H9 (cell line): Measurements from ENCODE around the gene RARB. TPM values are rescaled to one million over a fixed set of nuclear protein-coding genes. Genes with fewer than 3 reads are reported as not detected.

Experiments used
- DNase-seq: peaks from one replicate; pipeline ENCODE4 v3.0.0-alpha.2; 2017
- H2AFZ ChIP-seq: one replicate; pipeline ENCODE4 v1.6.1; 2013; ENCODE audit warnings: mild to moderate bottlenecking, low read length, control low read depth, moderate library complexity
- H2AK5ac ChIP-seq: 2 replicates; pipeline ENCODE4 v1.6.1; 2013; ENCODE audit warnings: low read length, control low read depth, mixed read lengths; ENCODE audit not compliant: insufficient read length
- H2BK120ac ChIP-seq: one replicate; pipeline ENCODE4 v1.6.1; 2013; ENCODE audit warnings: low read depth, mild to moderate bottlenecking, low read length, control low read depth, inconsistent platforms; ENCODE audit not compliant: poor library complexity, severe bottlenecking
- H2BK12ac ChIP-seq: 2 replicates; pipeline ENCODE4 v1.6.1; 2013; ENCODE audit warnings: low read length, control low read depth, mixed read lengths, low read depth; ENCODE audit not compliant: insufficient read length
- H2BK15ac ChIP-seq: 2 replicates; pipeline ENCODE4 v1.6.1; 2013; ENCODE audit warnings: low read depth, low read length, control low read depth
- H2BK20ac ChIP-seq: one replicate; pipeline ENCODE4 v1.6.1; 2013; ENCODE audit warnings: low read depth, mild to moderate bottlenecking, low read length, control low read depth, inconsistent platforms; ENCODE audit not compliant: poor library complexity, severe bottlenecking
- H2BK5ac ChIP-seq: 2 replicates; pipeline ENCODE4 v1.6.1; 2013; ENCODE audit warnings: low read length, control low read depth, mixed read lengths; ENCODE audit not compliant: insufficient read length
- H3K14ac ChIP-seq: 2 replicates; pipeline ENCODE4 v1.6.1; 2013; ENCODE audit warnings: low read length, control low read depth; ENCODE audit not compliant: insufficient read depth
- H3K18ac ChIP-seq: 2 replicates; pipeline ENCODE4 v1.6.1; 2013; ENCODE audit warnings: low read depth, mild to moderate bottlenecking, mixed read lengths, low read length, control low read depth; ENCODE audit not compliant: insufficient read length
- H3K23ac ChIP-seq: 2 replicates; pipeline ENCODE4 v1.6.1; 2013; ENCODE audit warnings: low read length, control low read depth, mixed read lengths, low read depth; ENCODE audit not compliant: insufficient read length
- H3K23me2 ChIP-seq: 2 replicates; pipeline ENCODE4 v1.6.1; 2013; ENCODE audit warnings: low read depth, mild to moderate bottlenecking, mixed read lengths, low read length, control low read depth; ENCODE audit not compliant: insufficient read length, poor library complexity, severe bottlenecking
- H3K27ac ChIP-seq: 2 replicates; pipeline ENCODE4 v1.5.1; 2013; ENCODE audit warnings: low read length, control low read depth, mixed read lengths, low read depth; ENCODE audit not compliant: insufficient read length
- H3K27me3 ChIP-seq: 2 replicates; pipeline ENCODE4 v1.6.1; 2013; ENCODE audit warnings: low read length, control low read depth, inconsistent platforms; ENCODE audit not compliant: insufficient read depth
- H3K4ac ChIP-seq: 2 replicates; pipeline ENCODE4 v1.6.1; 2013; ENCODE audit warnings: low read depth, mild to moderate bottlenecking, control low read depth, inconsistent platforms, low read length, moderate library complexity
- H3K4me1 ChIP-seq: 2 replicates; pipeline ENCODE4 v1.6.1; 2013; ENCODE audit warnings: low read length, control low read depth, inconsistent platforms; ENCODE audit not compliant: insufficient read depth
- H3K4me2 ChIP-seq: 2 replicates; pipeline ENCODE4 v1.6.1; 2013; ENCODE audit warnings: low read length, control low read depth, mixed read lengths; ENCODE audit not compliant: insufficient read length, insufficient read depth
- H3K56ac ChIP-seq: 2 replicates; pipeline ENCODE4 v1.6.1; 2013; ENCODE audit warnings: low read depth, mild to moderate bottlenecking, mixed read lengths, low read length, control low read depth; ENCODE audit not compliant: insufficient read length
- H3K79me1 ChIP-seq: 2 replicates; pipeline ENCODE4 v1.6.1; 2013; ENCODE audit warnings: low read depth, mild to moderate bottlenecking, moderate library complexity, low read length, control low read depth, inconsistent platforms; ENCODE audit not compliant: insufficient read depth, poor library complexity, severe bottlenecking
- H3K79me2 ChIP-seq: 2 replicates; pipeline ENCODE4 v1.6.1; 2013; ENCODE audit warnings: low read length, control low read depth, inconsistent platforms; ENCODE audit not compliant: insufficient read depth
- H3K9ac ChIP-seq: 2 replicates; pipeline ENCODE4 v1.6.1; 2013; ENCODE audit warnings: low read length, control low read depth, mixed read lengths; ENCODE audit not compliant: insufficient read length; ENCODE audit errors: extremely low read depth
- H3K9me3 ChIP-seq: one replicate; pipeline ENCODE4 v1.6.1; 2013; ENCODE audit warnings: low read depth, low read length, inconsistent platforms; ENCODE audit not compliant: control insufficient read depth
- H3T11ph ChIP-seq: one replicate; pipeline ENCODE4 v1.6.1; 2013; ENCODE audit warnings: mild to moderate bottlenecking, low read length, control low read depth, inconsistent platforms
- H4K20me1 ChIP-seq: one replicate; pipeline ENCODE4 v1.6.1; 2013; ENCODE audit not compliant: control insufficient read depth, insufficient read length, insufficient read depth
- H4K5ac ChIP-seq: 2 replicates; pipeline ENCODE4 v1.6.1; 2013; ENCODE audit warnings: low read depth, mild to moderate bottlenecking, mixed read lengths, low read length, control low read depth; ENCODE audit not compliant: insufficient read length
- H4K8ac ChIP-seq: replicated peaks from 2 replicates; pipeline ENCODE4 v1.6.1; 2013; ENCODE audit warnings: low read length, control low read depth, mixed read lengths, low read depth; ENCODE audit not compliant: insufficient read length
- H4K91ac ChIP-seq: 2 replicates; pipeline ENCODE4 v1.6.1; 2013; ENCODE audit warnings: low read depth, mild to moderate bottlenecking, moderate library complexity, mixed read lengths, low read length, control low read depth; ENCODE audit not compliant: insufficient read length
- H3K27ac Mint-ChIP-seq, 3 experiments: 2 replicates in 2 of 3; 3 replicates in 1 of 3; pipeline ENCODE4 v1.8.0; 2020 to 2021; ENCODE audit warnings: mixed read lengths in 3 of 3, mild to moderate bottlenecking in 1 of 3, moderate library complexity in 1 of 3
- H3K27me3 Mint-ChIP-seq: 2 replicates; pipeline ENCODE4 v1.8.0; 2021; ENCODE audit warnings: low read depth, mild to moderate bottlenecking, moderate library complexity, mixed read lengths
- H3K36me3 Mint-ChIP-seq, 3 experiments: 2 replicates in 2 of 3; 3 replicates in 1 of 3; pipeline ENCODE4 v1.8.0; 2020 to 2021; ENCODE audit warnings: low read depth in 3 of 3, mixed read lengths in 3 of 3; ENCODE audit not compliant: insufficient read depth in 1 of 3
- H3K4me1 Mint-ChIP-seq, 2 experiments: 2 replicates each; pipeline ENCODE4 v1.8.0; 2020; ENCODE audit warnings: mixed read lengths in 2 of 2
- H3K4me3 Mint-ChIP-seq, 2 experiments: 2 replicates in 1 of 2; 3 replicates in 1 of 2; pipeline ENCODE4 v1.8.0; 2020 to 2021; ENCODE audit warnings: mild to moderate bottlenecking in 2 of 2, mixed read lengths in 2 of 2, moderate library complexity in 1 of 2
- H3K9me3 Mint-ChIP-seq, 2 experiments: 2 replicates in 1 of 2; 3 replicates in 1 of 2; pipeline ENCODE4 v1.8.0; 2020; ENCODE audit warnings: mild to moderate bottlenecking in 2 of 2, mixed read lengths in 2 of 2, moderate library complexity in 1 of 2
- WGBS: extraction: QIAGEN DNeasy Blood & Tissue Kit; methylation state at CpG from one replicate; pipeline ENCODE4 v1.1.7; 2013; ENCODE audit warnings: missing lambda C conversion rate, low lambda C conversion rate, mixed read lengths; ENCODE audit not compliant: insufficient read length; ENCODE audit errors: extremely low coverage; 5-methylcytosine and 5-hydroxymethylcytosine counted together
- total RNA-seq: library from RNA; stranded (reverse); gene quantifications from 2 replicates; pipeline ENCODE4 v1.2.1, GENCODE V29; 2021
- TF ChIP-seq, protein P1 (sequence below): fragments of 200-600 bp; sonication (generic); conservative IDR thresholded peaks from 3 replicates; pipeline ENCODE4 v1.8.0; 2021; ENCODE audit warnings: antibody characterized with exemption, mild to moderate bottlenecking

The RARB gene
- total RNA-seq, 1 experiment from 2014 or later = 0.22 TPM

GRCh38 chr3:25508433-25508832, 80.4 kb downstream of the RARB start:
- H2BK5ac ChIP-seq = no peak overlapping the region
- H3K23ac ChIP-seq = no peak overlapping the region
- no peak overlapping the region for H3K9ac ChIP-seq
- no peak overlapping the region for H2AFZ ChIP-seq
- H3K36me3 Mint-ChIP-seq = no peaks in the 10 kb centered on the region
- no peak overlapping the region for H4K91ac ChIP-seq
- no peak for DNase-seq
- no peak overlapping the region for H2BK20ac ChIP-seq
- no peak overlapping the region for H2BK15ac ChIP-seq
- H2BK12ac ChIP-seq = no peak overlapping the region
- no peaks in the 10 kb centered on the region for H3K79me1 ChIP-seq
- no peak overlapping the region for H2BK120ac ChIP-seq
- no peaks in the 10 kb centered on the region for H3K4me1 ChIP-seq
- no peaks in the 10 kb centered on the region for H3K23me2 ChIP-seq
- H4K20me1 ChIP-seq = no peaks in the 10 kb centered on the region
- no peak overlapping the region for H4K8ac ChIP-seq
- no peak overlapping the region for H3K14ac ChIP-seq
- no peak overlapping the region for H3K4me3 Mint-ChIP-seq
- H3K4ac ChIP-seq = no peak overlapping the region
- H3K56ac ChIP-seq = no peak overlapping the region
- WGBS = no CpG with 5 or more reads among the region's 1 CpG
- H3K27me3 ChIP-seq = no peaks in the 10 kb centered on the region
- no peak overlapping the region for H3K4me2 ChIP-seq
- H3K4me1 Mint-ChIP-seq = peaks cover 3 to 5% of the 10 kb centered on the region in 2 experiments
- no peaks in the 10 kb centered on the region for H3K27me3 Mint-ChIP-seq
- H3K79me2 ChIP-seq = no peaks in the 10 kb centered on the region
- H3T11ph ChIP-seq = no peak overlapping the region
- no peaks in the 10 kb centered on the region for H3K9me3 ChIP-seq
- H3K27ac Mint-ChIP-seq = no peak overlapping the region
- TF ChIP-seq, protein P1, sequence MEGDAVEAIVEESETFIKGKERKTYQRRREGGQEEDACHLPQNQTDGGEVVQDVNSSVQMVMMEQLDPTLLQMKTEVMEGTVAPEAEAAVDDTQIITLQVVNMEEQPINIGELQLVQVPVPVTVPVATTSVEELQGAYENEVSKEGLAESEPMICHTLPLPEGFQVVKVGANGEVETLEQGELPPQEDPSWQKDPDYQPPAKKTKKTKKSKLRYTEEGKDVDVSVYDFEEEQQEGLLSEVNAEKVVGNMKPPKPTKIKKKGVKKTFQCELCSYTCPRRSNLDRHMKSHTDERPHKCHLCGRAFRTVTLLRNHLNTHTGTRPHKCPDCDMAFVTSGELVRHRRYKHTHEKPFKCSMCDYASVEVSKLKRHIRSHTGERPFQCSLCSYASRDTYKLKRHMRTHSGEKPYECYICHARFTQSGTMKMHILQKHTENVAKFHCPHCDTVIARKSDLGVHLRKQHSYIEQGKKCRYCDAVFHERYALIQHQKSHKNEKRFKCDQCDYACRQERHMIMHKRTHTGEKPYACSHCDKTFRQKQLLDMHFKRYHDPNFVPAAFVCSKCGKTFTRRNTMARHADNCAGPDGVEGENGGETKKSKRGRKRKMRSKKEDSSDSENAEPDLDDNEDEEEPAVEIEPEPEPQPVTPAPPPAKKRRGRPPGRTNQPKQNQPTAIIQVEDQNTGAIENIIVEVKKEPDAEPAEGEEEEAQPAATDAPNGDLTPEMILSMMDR = no peak
- H3K9me3 Mint-ChIP-seq = no peaks in the 10 kb centered on the region
- no peak overlapping the region for H3K18ac ChIP-seq
- no peak overlapping the region for H3K27ac ChIP-seq
- H2AK5ac ChIP-seq = no peak overlapping the region
- H4K5ac ChIP-seq = no peak overlapping the region
